RWPE1 (cell line): ENCODE measurements around the gene HES1.

Experiments used
- CTCF ChIA-PET: fragments of 350-600 bp; sonication (Branson Sonifier 250); formaldehyde crosslinking; extraction: SDS; loops from one replicate; lab custom pipeline; 2021; lab: Yijun Ruan, JAX
- POLR2A ChIA-PET: fragments of 400-600 bp; formaldehyde crosslinking; extraction: SDS; loops from one replicate; lab custom pipeline; 2020; ENCODE audit warnings: antibody characterized with exemption; ENCODE audit not compliant: low non-redundant PET; lab: Yijun Ruan, JAX
- DNase-seq: peaks from one replicate; pipeline ENCODE4 v3.0.0; 2012; ENCODE audit warnings: low spot score
- H3K27ac ChIP-seq: fragments of 450-650 bp; 2 replicates; pipeline ENCODE4 v1.5.1; 2017
- TF ChIP-seq, protein P1 (sequence below): fragments of 450-650 bp; conservative IDR thresholded peaks from 2 replicates; pipeline ENCODE4 v1.5.1; 2017; ENCODE audit warnings: low read depth, mild to moderate bottlenecking

Gene HES1

DNA sequence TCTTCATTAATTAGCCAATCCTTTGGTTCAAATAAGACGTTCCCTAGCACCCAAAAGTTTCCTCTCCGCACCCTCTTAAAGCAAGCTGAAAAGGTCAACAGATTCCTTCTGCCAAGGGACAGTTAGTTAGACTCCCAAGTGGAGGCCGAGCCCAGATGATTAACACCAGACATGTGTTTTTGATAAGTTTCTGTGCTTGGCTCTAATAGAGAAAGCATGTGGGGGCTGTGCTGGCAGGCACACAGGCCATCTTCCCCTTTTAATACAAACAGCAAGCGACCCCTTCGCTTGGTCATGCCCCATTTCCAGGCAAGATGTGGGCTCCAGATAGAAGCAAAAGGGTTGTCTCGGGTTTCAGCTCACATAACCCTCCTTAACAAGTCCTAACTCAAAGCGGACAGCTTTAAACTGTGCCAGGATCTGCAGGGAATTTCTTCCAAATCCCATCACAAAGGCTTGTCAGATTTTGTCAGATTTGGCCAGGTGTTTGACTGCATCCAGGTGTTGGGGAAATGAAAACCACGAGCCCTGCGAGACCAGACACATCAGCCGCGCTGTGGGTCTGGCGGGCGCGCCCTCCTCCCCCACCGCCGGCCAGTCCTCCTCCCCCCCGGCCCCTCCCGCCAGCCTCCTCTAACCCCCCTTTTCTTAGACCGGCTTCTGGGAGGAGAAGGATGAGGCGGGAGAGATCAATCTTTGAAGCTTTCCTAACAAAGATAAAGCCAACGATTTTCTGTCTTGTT lies 3.3 kb downstream of the HES1 start:
- peak overlapping the region; percentile 90 for H3K27ac ChIP-seq
- CTCF ChIA-PET, result interaction anchor here (0.6 to 6.6 kb wide), 5 partner anchors 172 to 359 kb away, joined by 3 to 56 read pairs (median 4); no protein-coding TSS in a partner anchor
- TF ChIP-seq, protein P1, sequence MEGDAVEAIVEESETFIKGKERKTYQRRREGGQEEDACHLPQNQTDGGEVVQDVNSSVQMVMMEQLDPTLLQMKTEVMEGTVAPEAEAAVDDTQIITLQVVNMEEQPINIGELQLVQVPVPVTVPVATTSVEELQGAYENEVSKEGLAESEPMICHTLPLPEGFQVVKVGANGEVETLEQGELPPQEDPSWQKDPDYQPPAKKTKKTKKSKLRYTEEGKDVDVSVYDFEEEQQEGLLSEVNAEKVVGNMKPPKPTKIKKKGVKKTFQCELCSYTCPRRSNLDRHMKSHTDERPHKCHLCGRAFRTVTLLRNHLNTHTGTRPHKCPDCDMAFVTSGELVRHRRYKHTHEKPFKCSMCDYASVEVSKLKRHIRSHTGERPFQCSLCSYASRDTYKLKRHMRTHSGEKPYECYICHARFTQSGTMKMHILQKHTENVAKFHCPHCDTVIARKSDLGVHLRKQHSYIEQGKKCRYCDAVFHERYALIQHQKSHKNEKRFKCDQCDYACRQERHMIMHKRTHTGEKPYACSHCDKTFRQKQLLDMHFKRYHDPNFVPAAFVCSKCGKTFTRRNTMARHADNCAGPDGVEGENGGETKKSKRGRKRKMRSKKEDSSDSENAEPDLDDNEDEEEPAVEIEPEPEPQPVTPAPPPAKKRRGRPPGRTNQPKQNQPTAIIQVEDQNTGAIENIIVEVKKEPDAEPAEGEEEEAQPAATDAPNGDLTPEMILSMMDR, result no peak
- DNase-seq, result peak; percentile 54
- POLR2A ChIA-PET, result interaction anchor here (0.7 to 1.8 kb wide), 3 partner anchors 135 to 183 kb away, joined by 3 to 8 read pairs (median 4); no protein-coding TSS in a partner anchor

DNA sequence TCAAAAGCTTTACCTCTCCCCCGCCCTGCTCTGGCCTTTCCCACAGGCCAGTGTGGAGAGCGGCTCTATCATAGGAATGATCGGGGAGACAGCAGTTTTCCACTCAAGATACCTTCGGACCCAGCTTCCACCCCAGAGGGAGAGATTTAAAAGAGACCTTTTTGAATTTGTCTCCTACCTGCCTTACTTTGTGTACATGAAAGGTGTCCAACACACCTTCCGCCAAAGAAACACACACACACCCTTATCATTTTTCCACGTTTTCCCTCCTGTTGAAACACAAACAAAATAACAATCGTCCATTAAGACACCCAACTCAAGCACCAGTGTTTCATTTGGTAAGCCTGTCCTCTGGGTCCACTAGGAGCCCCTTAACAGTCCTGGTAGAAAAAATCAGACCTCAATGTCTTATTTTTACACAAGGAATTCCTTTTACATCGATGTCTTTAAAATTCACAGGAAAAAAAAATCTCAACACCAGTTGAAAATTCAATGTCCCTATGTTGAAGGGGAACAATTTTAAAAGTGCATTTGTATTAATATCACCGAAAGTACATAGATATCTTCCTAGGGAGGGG lies 4.0 kb downstream of the HES1 start:
- TF ChIP-seq, protein P1, result no peak
- H3K27ac ChIP-seq, result peak overlapping the region; percentile 90
- ChIA-PET POLR2A (interaction anchor here (0.7 to 1.8 kb wide), 3 partner anchors 136 to 183 kb away, joined by 3 to 8 read pairs (median 4); no protein-coding TSS in a partner anchor), CTCF (interaction anchor here (0.7 to 6.6 kb wide), 4 partner anchors 174 to 359 kb away, joined by 3 to 56 read pairs (median 21); no protein-coding TSS in a partner anchor)
- no peak for DNase-seq

DNA sequence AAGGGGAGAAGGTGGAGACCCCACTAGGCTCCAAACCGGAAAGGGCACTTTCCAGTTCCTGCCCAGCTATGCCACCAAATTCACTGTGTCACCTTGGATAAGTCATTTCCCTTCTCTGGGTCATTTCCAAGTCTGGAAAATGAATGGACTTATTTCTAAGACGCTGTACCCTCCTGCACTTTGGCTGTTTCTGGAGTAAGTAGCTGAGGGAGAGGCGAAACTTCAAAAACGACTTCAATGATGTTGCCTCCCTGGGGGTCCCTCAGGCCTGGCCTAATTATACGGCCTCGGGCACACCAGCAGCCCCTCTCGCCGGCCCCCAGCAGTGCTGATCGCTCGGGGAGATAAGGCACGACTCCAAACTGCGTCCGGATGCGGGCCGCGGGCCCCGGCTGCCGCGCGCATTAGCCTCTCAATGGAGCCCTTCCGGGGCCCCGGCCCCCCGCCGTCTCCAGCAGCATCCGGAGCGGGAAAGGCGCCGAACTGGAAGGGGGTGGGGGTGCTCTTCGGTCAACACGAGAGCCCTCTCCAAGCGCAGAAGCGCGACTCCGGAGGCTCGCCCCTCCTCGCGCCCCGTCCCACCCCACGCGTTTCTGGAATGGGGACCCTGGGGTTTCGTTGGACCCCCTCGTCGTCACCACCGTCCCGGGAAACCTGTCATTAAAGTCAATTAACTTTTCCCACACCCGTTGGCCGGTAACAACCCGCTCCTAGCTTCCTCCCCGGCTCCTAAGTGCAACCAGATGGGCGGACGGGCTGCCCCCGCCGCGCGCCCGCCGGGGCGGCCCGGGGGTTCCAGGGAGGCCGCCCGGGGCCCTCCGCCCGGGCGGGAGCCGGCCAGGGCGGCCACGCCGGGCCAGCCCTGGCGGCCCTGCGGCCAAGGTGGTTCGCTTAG lies 4.8 kb downstream of the HES1 start:
- CTCF ChIA-PET, result interaction anchor here (0.7 to 6.6 kb wide), 9 partner anchors 28 to 360 kb away, joined by 3 to 56 read pairs (median 4); no protein-coding TSS in a partner anchor
- TF ChIP-seq, protein P1, result no peak
- DNase-seq, result peak; percentile 23
- H3K27ac ChIP-seq, result peak overlapping the region; percentile 100
- POLR2A ChIA-PET, result interaction anchor here (1.3 kb wide), 2 partner anchors 182 to 360 kb away, joined by 3 to 4 read pairs; no protein-coding TSS in a partner anchor

DNA sequence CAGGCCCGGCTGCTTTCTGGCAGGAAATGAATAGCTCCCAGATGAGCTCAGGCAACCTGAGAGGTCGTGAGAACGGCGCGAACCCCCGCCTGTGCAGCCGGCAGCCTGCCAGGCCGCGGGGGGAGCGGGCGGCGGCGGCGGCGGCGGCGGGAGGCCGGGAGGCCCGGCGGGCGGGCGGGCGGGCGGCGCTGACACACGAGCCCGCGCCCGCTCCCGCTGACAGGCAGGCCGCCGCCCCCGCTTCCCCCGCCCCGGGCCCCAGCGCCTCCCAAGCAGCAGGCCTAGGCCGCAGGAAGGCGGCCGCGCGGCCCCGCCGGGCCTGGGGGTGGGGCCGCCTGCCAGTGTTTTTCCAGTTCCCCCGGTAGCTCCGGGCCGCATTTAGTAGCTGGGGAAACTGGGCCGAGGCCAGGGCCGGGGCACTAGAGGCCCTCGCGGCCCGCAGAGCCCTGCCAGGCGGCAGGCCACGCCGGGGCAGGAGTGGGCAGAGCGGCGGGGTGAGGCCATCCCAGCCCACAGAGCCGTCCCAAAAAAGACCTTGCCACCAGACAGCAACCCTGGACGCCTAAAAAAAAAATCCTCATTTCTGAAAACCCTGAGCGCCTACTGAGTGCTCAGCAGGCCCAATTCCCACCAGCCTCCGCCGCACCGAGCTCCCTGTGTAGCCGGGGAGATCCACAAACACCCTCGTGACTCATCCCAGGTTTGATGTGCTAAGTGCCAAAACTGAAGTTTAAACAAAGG lies 5.6 kb downstream of the HES1 start:
- DNase-seq, result peak; percentile 93
- TF ChIP-seq, protein P1, result no peak
- ChIA-PET CTCF (interaction anchor here (0.6 to 5.4 kb wide), 10 partner anchors 28 to 361 kb away, joined by 3 to 39 read pairs (median 4); no protein-coding TSS in a partner anchor), POLR2A (interaction anchor here (1.3 kb wide), 2 partner anchors 181 to 361 kb away, joined by 3 to 4 read pairs; no protein-coding TSS in a partner anchor)
- H3K27ac ChIP-seq, result peak overlapping the region; percentile 100

DNA sequence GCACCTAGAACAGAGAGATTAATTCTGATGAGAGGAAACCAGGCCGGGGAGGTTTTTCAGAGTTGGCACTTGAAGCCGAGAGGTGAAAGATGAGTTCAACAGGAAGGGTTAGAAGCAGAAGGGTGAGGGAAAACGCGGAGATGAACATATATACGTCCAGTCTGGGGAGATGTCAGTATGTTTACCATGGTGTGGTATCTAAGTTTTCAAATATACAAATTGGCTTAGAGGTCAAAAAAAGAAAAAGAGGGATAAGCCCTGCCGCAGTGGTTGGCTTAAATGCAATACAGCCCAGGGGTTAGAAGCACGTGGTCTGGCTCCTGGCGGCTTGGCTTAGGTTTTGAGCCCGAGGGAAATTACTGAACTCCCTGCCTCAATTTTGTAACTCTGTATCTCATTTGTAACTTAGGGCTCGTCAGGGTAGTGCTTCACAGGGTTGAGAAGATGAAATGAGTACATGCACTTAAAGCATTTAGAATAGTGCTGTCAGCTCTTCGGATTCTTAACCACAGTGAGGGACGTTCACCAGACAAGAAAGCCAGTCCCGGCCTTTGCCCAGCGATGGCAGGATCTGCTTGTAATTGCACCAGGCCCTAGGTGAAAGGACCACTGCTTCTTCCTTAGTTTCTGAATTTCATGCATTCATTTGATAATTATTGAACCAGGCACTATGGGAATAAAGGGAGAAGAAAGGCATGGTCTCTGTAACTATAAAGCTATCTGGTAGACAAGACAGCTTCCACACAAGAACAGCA lies 6.4 kb downstream of the HES1 start:
- DNase-seq, result no peak
- peak overlapping the region; percentile 100 for H3K27ac ChIP-seq
- TF ChIP-seq, protein P1, result no peak
- ChIA-PET POLR2A (interaction anchor here (1.3 kb wide), 2 partner anchors 180 to 361 kb away, joined by 3 to 4 read pairs; no protein-coding TSS in a partner anchor), CTCF (interaction anchor here (0.6 to 5.4 kb wide), 7 partner anchors 27 to 362 kb away, joined by 3 to 39 read pairs (median 4); no protein-coding TSS in a partner anchor)
